T-helper 1 cell (primary cell): ENCODE measurements around the gene FITM1.

Experiments
- DNase-seq, 5 donors: peaks; one replicate each; pipeline ENCODE4 v3.0.0-alpha.2; 2012 to 2020

FITM1 gene

GRCh38 chr14:24162093-24162492 is 31.6 kb downstream of the FITM1 start:
- no peak for DNase-seq

GRCh38 chr14:24164518-24164991 is 34.1 kb downstream of the FITM1 start:
- no peak for DNase-seq

- no peak for DNase-seq
Measured at GRCh38 chr14:24165785-24166184, 35.3 kb downstream of the FITM1 start.

GRCh38 chr14:24167469-24168114 is 37.1 kb downstream of the FITM1 start:
- no peak for DNase-seq

GRCh38 chr14:24171422-24172260 is 41.2 kb downstream of the FITM1 start, which contains the start of gene REC8:
TSS of gene REC8 (plus strand) at chr14:24172080. CDS start at chr14:24172553, 473 bp downstream.
- DNase-seq: peak; percentile 47 to 79 (median 60)

GRCh38 chr14:24172261-24172860 is 41.9 kb downstream of the FITM1 start:
- DNase-seq: no peak

GRCh38 chr14:24172871-24173281 is 42.4 kb downstream of the FITM1 start:
- DNase-seq: no peak

GRCh38 chr14:24176599-24176998 is 46.1 kb downstream of the FITM1 start:
- no peak for DNase-seq

- no peak for DNase-seq
Measured at GRCh38 chr14:24177041-24177825, 46.8 kb downstream of the FITM1 start.

- DNase-seq: no peak
Measured at GRCh38 chr14:24177891-24178290, 47.4 kb downstream of the FITM1 start.

GRCh38 chr14:24178399-24179178 is 48.1 kb downstream of the FITM1 start:
- DNase-seq: no peak

- no peak for DNase-seq
Measured at GRCh38 chr14:24179294-24179960, 49.0 kb downstream of the FITM1 start.

GRCh38 chr14:24179961-24180796 is 49.7 kb downstream of the FITM1 start:
- no peak for DNase-seq

GRCh38 chr14:24181371-24182077 is 51.1 kb downstream of the FITM1 start:
- no peak for DNase-seq
